H1 (cell line): ENCODE results near the gene FLT1. TPM values are rescaled to one million over a fixed set of nuclear protein-coding genes. Genes with fewer than 3 reads are reported as not detected.
A peak's percentile ranks its signal among the peaks of the same experiment; 100 is the strongest.

Source experiments
- CTCF ChIA-PET: fragments of 300-600 bp; sonication (Branson Sonifier 250); formaldehyde crosslinking; loops from one replicate; lab custom pipeline; 2021; ENCODE audit not compliant: partially characterized antibody; lab: Charles Lee
- POLR2A ChIA-PET: fragments of 300-600 bp; sonication (Branson Sonifier 250); formaldehyde crosslinking; loops from one replicate; lab custom pipeline; 2021; ENCODE audit warnings: inconsistent platforms; ENCODE audit not compliant: partially characterized antibody; lab: Charles Lee
- DNase-seq, 2 experiments: peaks; one replicate each; pipeline versions ENCODE4 v3.0.0 to v3.0.0-alpha.2; 2010 to 2022; ENCODE audit warnings: low spot score in 2 of 2, low read depth in 1 of 2, mixed read lengths in 1 of 2
- FAIRE-seq: peaks from 2 replicates; lab custom pipeline; 2011; peaks lifted over from hg19 to GRCh38; lab: Jason Lieb, UNC
- H2AFZ ChIP-seq: 2 replicates; pipeline ENCODE4 v1.8.1; 2012; ENCODE audit warnings: low read length, inconsistent platforms
- H2AK5ac ChIP-seq: 2 replicates; pipeline ENCODE4 v1.6.1; 2013; ENCODE audit warnings: low read depth, low read length
- H2BK120ac ChIP-seq: replicated peaks from 2 replicates; pipeline ENCODE3; 2013; ENCODE audit warnings: low read depth, low read length, inconsistent platforms
- H2BK12ac ChIP-seq: 2 replicates; pipeline ENCODE4 v1.6.1; 2013; ENCODE audit warnings: low read depth, low read length
- H2BK15ac ChIP-seq: 2 replicates; pipeline ENCODE4 v1.6.1; 2013; ENCODE audit warnings: low read length
- H2BK20ac ChIP-seq: 2 replicates; pipeline ENCODE4 v1.6.1; 2013; ENCODE audit warnings: low read length
- H2BK5ac ChIP-seq: 2 replicates; pipeline ENCODE4 v1.6.1; 2013; ENCODE audit warnings: low read depth, low read length
- H3K14ac ChIP-seq: 2 replicates; pipeline ENCODE4 v1.6.1; 2013; ENCODE audit warnings: inconsistent platforms; ENCODE audit not compliant: insufficient read length
- H3K18ac ChIP-seq: 2 replicates; pipeline ENCODE4 v1.6.1; 2013; ENCODE audit warnings: low read length; ENCODE audit errors: extremely low read depth
- H3K23ac ChIP-seq: 2 replicates; pipeline ENCODE4 v1.6.1; 2013; ENCODE audit warnings: inconsistent platforms; ENCODE audit not compliant: insufficient read length
- H3K23me2 ChIP-seq: 2 replicates; pipeline ENCODE4 v1.6.1; 2013; ENCODE audit warnings: low read depth, low read length
- H3K27ac ChIP-seq: 2 replicates; pipeline ENCODE4 v1.6.1; 2011; ENCODE audit warnings: low read depth, low read length, inconsistent platforms
- H3K27me3 ChIP-seq, 4 experiments: replicated peaks in 1 of 4; 1 replicate in 1 of 4; 2 replicates in 3 of 4; pipeline versions ENCODE4 v1.6.1 to v1.8.1; 2011 to 2013; ENCODE audit warnings: low read length in 3 of 4, mild to moderate bottlenecking in 3 of 4, inconsistent platforms in 2 of 4, mixed read lengths in 2 of 4, moderate library complexity in 1 of 4; ENCODE audit not compliant: control insufficient read depth in 3 of 4, insufficient read depth in 3 of 4; ENCODE audit errors: extremely low read depth in 1 of 4
- H3K36me3 ChIP-seq, 4 experiments: 2 replicates each; pipeline versions ENCODE4 v1.6.1 to v1.8.1; 2011 to 2013; ENCODE audit warnings: mild to moderate bottlenecking in 4 of 4, low read length in 3 of 4, moderate library complexity in 2 of 4, control low read depth in 1 of 4, inconsistent platforms in 1 of 4; ENCODE audit not compliant: insufficient read depth in 4 of 4, control insufficient read depth in 2 of 4
- H3K4ac ChIP-seq: replicated peaks from 2 replicates; pipeline ENCODE3; 2013; ENCODE audit warnings: low read length, low read depth, mixed read lengths, inconsistent platforms; ENCODE audit not compliant: insufficient read length
- H3K4me1 ChIP-seq, 4 experiments: replicated peaks in 1 of 4; 1 replicate in 1 of 4; 2 replicates in 3 of 4; pipeline versions ENCODE4 v1.6.1 to v1.8.1; 2011 to 2013; ENCODE audit warnings: low read length in 3 of 4, inconsistent platforms in 2 of 4, mixed read lengths in 1 of 4; ENCODE audit not compliant: insufficient read depth in 4 of 4, control insufficient read depth in 3 of 4
- H3K4me2 ChIP-seq, 2 experiments: 2 replicates each; pipeline versions ENCODE4 v1.6.1 to v1.8.1; 2011 to 2013; ENCODE audit warnings: low read depth in 2 of 2, low read length in 2 of 2, control low read depth in 1 of 2, inconsistent platforms in 1 of 2, mild to moderate bottlenecking in 1 of 2; ENCODE audit not compliant: insufficient read depth in 1 of 2
- H3K4me3 ChIP-seq, 4 experiments: fragments of 200-600, 300-600 bp in 1 of 4; sonication (generic), shearing (Covaris generic), sonication (Bioruptor Twin) in 1 of 4; 2 replicates each; pipeline versions ENCODE4 v1.5.1 to v1.8.1; 2011 to 2016; ENCODE audit warnings: low read length in 4 of 4, low read depth in 3 of 4, control low read depth in 2 of 4, inconsistent platforms in 2 of 4, mild to moderate bottlenecking in 2 of 4, mixed read lengths in 1 of 4, moderate library complexity in 1 of 4; ENCODE audit not compliant: insufficient read depth in 2 of 4; ENCODE audit errors: extremely low read depth in 1 of 4
- H3K56ac ChIP-seq: replicated peaks from 2 replicates; pipeline ENCODE3; 2013; ENCODE audit warnings: low read depth, mild to moderate bottlenecking, mixed read lengths, low read length, inconsistent platforms; ENCODE audit not compliant: insufficient read length
- H3K79me1 ChIP-seq: 2 replicates; pipeline ENCODE4 v1.6.1; 2013; ENCODE audit warnings: low read depth, low read length, control low read depth
- H3K79me2 ChIP-seq, 2 experiments: 2 replicates each; pipeline versions ENCODE4 v1.6.1 to v1.8.1; 2012 to 2013; ENCODE audit warnings: low read length in 2 of 2, mild to moderate bottlenecking in 2 of 2, inconsistent platforms in 1 of 2; ENCODE audit not compliant: insufficient read depth in 2 of 2, control insufficient read depth in 1 of 2
- H3K9ac ChIP-seq, 4 experiments: replicated peaks in 1 of 4; 1 replicate in 1 of 4; 2 replicates in 3 of 4; pipeline versions ENCODE4 v1.6.1 to v1.8.1; 2011 to 2013; ENCODE audit warnings: low read depth in 3 of 4, low read length in 3 of 4, control low read depth in 2 of 4, mild to moderate bottlenecking in 2 of 4, moderate library complexity in 2 of 4, inconsistent platforms in 1 of 4; ENCODE audit errors: extremely low read depth in 1 of 4
- H3K9me3 ChIP-seq, 2 experiments: 2 replicates each; pipeline versions ENCODE4 v1.6.1 to v1.8.1; 2012 to 2013; ENCODE audit warnings: mild to moderate bottlenecking in 2 of 2, moderate library complexity in 2 of 2, control low read depth in 1 of 2, inconsistent platforms in 1 of 2, low read depth in 1 of 2, low read length in 1 of 2, mixed read lengths in 1 of 2; ENCODE audit not compliant: insufficient read depth in 2 of 2
- H4K20me1 ChIP-seq, 2 experiments: replicated peaks in 1 of 2; 2 replicates each; pipeline versions ENCODE3 to v1.8.1; 2011 to 2013; ENCODE audit warnings: inconsistent platforms in 2 of 2, low read length in 2 of 2, mild to moderate bottlenecking in 1 of 2; ENCODE audit not compliant: insufficient read depth in 2 of 2, control insufficient read depth in 1 of 2
- H4K5ac ChIP-seq: 2 replicates; pipeline ENCODE4 v1.6.1; 2013; ENCODE audit warnings: low read length, low read depth, mixed read lengths, inconsistent platforms; ENCODE audit not compliant: insufficient read length
- H4K8ac ChIP-seq: 2 replicates; pipeline ENCODE4 v1.8.0; 2013; ENCODE audit warnings: mild to moderate bottlenecking, moderate library complexity, low read length, inconsistent platforms; ENCODE audit not compliant: insufficient read depth; ENCODE audit errors: extremely low read depth
- H4K91ac ChIP-seq: replicated peaks from 2 replicates; pipeline ENCODE3; 2013; ENCODE audit warnings: low read length, mixed read lengths, inconsistent platforms; ENCODE audit not compliant: insufficient read length
- BCL11A ChIP-seq, 2 experiments: IDR thresholded peaks; one replicate each; pipeline ENCODE4 v1.6.1; 2011; ENCODE audit warnings: low read depth in 2 of 2, low read length in 2 of 2, mild to moderate bottlenecking in 2 of 2
- BRCA1 ChIP-seq: IDR thresholded peaks from 2 replicates; pipeline ENCODE4 v1.6.1; 2012; ENCODE audit warnings: low read depth, low read length, improper control_type of control experiment
- CBX5 ChIP-seq: fragments of 300-800, 300-1000 bp; sonication (generic); IDR thresholded peaks from 2 replicates; pipeline ENCODE4 v1.7.1; 2016; ENCODE audit warnings: antibody characterized with exemption, low read length, low read depth
- CBX8 ChIP-seq: fragments of 300-800, 300-1000 bp; sonication (generic); IDR thresholded peaks from 2 replicates; pipeline ENCODE4 v1.7.1; 2016; ENCODE audit warnings: low read depth, low read length, borderline replicate concordance
- JUN ChIP-seq: IDR thresholded peaks from 2 replicates; pipeline ENCODE4 v1.6.1; 2011; ENCODE audit warnings: low read depth, mild to moderate bottlenecking, improper control_type of control experiment, low read length
- JUND ChIP-seq: IDR thresholded peaks from 2 replicates; pipeline ENCODE4 v1.6.1; 2011; ENCODE audit warnings: mild to moderate bottlenecking, improper control_type of control experiment, low read length
- SP2 ChIP-seq: IDR thresholded peaks from 2 replicates; pipeline ENCODE4 v1.6.1; 2012; ENCODE audit warnings: mild to moderate bottlenecking, low read length, inconsistent platforms
- TCF12 ChIP-seq: IDR thresholded peaks from 2 replicates; pipeline ENCODE4 v1.6.1; 2011; ENCODE audit warnings: low read depth, mild to moderate bottlenecking, low read length
- USF2 ChIP-seq: IDR thresholded peaks from 2 replicates; pipeline ENCODE4 v1.6.1; 2011; ENCODE audit warnings: low read length, improper control_type of control experiment
- WGBS, 2 experiments: shearing (Covaris generic) in 1 of 2; methylation state at CpG; one replicate each; pipeline versions ENCODE4 v1.1.6 to v1.1.7; 2013 to 2015; ENCODE audit warnings: low lambda C conversion rate in 2 of 2, mixed read lengths in 2 of 2, inconsistent platforms in 1 of 2, low coverage in 1 of 2, missing lambda C conversion rate in 1 of 2; ENCODE audit not compliant: insufficient replicate concordance in 2 of 2, insufficient coverage in 1 of 2, insufficient read length in 1 of 2; ENCODE audit errors: extremely low coverage in 1 of 2, missing lambda C conversion rate in 1 of 2; 5-methylcytosine and 5-hydroxymethylcytosine counted together
- polyA plus RNA-seq, 7 experiments: library from polyadenylated mRNA; depleted of rRNA in 3 of 7; stranded (reverse) in 5 of 7; unstranded in 2 of 7; fragments of >200 nt in 5 of 7; fragments of 200-250 nt in 2 of 7; gene quantifications; 1 replicate in 5 of 7; 2 replicates in 1 of 7; 4 replicates in 1 of 7; pipeline versions ENCODE4 v1.2.1 to v1.2.3, GENCODE V29; 2011 to 2013; ENCODE audit warnings: missing spikeins in 2 of 7, mixed read lengths in 2 of 7
- total RNA-seq: library from RNA; stranded (reverse); fragmentation: NEBNext Ultra II Directional; extraction: Animal tissue kit (Norgen Biotek cat#: 25700); gene quantifications from 2 replicates; pipeline ENCODE4 v1.2.1, GENCODE V29; 2021
- TF ChIP-seq, protein P1 (sequence below): IDR thresholded peaks from 2 replicates; pipeline ENCODE4 v1.6.1; 2012; ENCODE audit warnings: low read length, inconsistent platforms

Gene FLT1
- total and polyA plus RNA-seq, 2 of the 8 experiments (the other 6 are each of a cell fraction or from before 2014, with no cell fraction given): 19.7 to 90.2 TPM

DNA sequence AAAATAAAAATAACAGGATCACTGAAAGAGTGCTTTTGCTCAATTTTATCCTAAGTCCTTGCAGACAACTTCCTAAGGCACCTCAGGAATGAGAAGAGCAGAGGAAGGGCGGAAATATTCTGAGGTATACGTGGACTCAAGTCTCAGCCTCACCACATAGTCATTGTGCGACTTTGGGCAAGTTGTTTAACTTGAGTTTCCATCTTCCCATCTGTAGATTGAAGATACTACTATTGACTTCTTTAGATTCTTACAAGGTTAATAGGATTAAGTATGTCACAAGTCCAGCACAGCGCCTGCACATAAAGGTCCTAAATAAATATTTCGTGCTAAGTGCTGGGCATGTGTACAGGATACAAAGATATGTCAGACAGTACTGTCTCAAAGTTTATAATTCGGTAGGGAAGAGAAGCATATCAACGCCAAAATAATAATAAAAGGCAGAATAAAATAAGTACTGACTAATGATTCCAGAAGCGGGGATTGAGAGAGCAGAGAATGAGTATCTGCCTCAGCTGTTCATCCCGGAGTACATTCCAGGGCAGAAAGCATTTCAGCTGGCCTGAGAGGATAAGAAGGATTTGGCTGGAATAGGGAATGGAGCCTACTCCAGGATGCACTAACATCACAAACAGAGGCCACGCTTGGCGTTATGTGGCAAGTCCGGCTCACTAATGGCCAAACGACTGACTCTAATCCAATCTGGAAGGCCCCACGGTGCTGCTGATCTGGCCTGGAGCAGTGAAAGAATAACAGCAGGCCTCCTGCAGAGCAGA, 139.7 kb downstream of the FLT1 start:
- no peak overlapping the region for H3K9ac ChIP-seq
- TF ChIP-seq JUND (no peak), CBX5 (no peak), USF2 (no peak), SP2 (no peak), CBX8 (no peak), JUN (no peak), BRCA1 (no peak), TCF12 (no peak), BCL11A (IDR thresholded peaks at IDR 0.05; ENCODE audit: low read depth in 2 of 2, low read length in 2 of 2) (no peak)
- TF ChIP-seq, protein P1, sequence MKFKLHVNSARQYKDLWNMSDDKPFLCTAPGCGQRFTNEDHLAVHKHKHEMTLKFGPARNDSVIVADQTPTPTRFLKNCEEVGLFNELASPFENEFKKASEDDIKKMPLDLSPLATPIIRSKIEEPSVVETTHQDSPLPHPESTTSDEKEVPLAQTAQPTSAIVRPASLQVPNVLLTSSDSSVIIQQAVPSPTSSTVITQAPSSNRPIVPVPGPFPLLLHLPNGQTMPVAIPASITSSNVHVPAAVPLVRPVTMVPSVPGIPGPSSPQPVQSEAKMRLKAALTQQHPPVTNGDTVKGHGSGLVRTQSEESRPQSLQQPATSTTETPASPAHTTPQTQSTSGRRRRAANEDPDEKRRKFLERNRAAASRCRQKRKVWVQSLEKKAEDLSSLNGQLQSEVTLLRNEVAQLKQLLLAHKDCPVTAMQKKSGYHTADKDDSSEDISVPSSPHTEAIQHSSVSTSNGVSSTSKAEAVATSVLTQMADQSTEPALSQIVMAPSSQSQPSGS: no peak

More for the DNA sequence above, 139.7 kb downstream of the FLT1 start:
- Histone ChIP-seq H2BK20ac (no peak overlapping the region), H3K23me2 (peaks cover 2% of the 10 kb centered on the region; the same call in 1 of the 2 replicates), H2BK5ac (no peak overlapping the region), H2AK5ac (no peak overlapping the region), H3K14ac (no peak overlapping the region), H3K9me3 (no peaks in the 10 kb centered on the region), H4K5ac (no peak overlapping the region), H3K4me1 (peaks cover 0 to 9% (median 2%) of the 10 kb centered on the region in 4 experiments; a peak in 3 of 7 replicates), H3K36me3 (peaks cover 0 to 5% (median 0%) of the 10 kb centered on the region in 4 experiments; a peak in 4 of 8 replicates), H2BK12ac (no peak overlapping the region), H3K79me1 (no peaks in the 10 kb centered on the region), H4K8ac (no peak overlapping the region), H3K23ac (no peak overlapping the region), H2BK120ac (no peak overlapping the region), H3K18ac (no peak overlapping the region), H3K27me3 (no peaks in the 10 kb centered on the region), H3K27ac (peak overlapping the region; percentile 26; the same call in 1 of the 2 replicates), H4K20me1 (peaks cover 0 to 1% of the 10 kb centered on the region in 2 experiments), H3K4me3 (no peak overlapping the region), H3K4me2 (no peak overlapping the region), H2AFZ (no peak overlapping the region), H4K91ac (no peak overlapping the region), H3K4ac (no peak overlapping the region), H2BK15ac (no peak overlapping the region; the same call in 1 of the 2 replicates), H3K56ac (no peak overlapping the region), H3K79me2 (no peaks in the 10 kb centered on the region)
- ChIA-PET POLR2A (no interaction called here), CTCF (no interaction called here)
- FAIRE-seq (no peak), DNase-seq (no peak)
- WGBS, 2 experiments: 91% methylated on average over 14 of the region's 14 CpGs; no CpG with 5 or more reads in 1 of the 2 experiments
